ENCODE data around the gene C6orf58. TPM values are rescaled to one million over a fixed set of nuclear protein-coding genes. Genes with fewer than 3 reads are reported as not detected.
"Not testable (repeated sequence)": the region's sequence is repeated elsewhere in the genome, so short reads cannot be mapped to it uniquely, and the experiment has no call there.

C6orf58 gene
- total and polyA plus RNA-seq, 9 donors, result 0.74 TPM; not detected in 8

DNA sequence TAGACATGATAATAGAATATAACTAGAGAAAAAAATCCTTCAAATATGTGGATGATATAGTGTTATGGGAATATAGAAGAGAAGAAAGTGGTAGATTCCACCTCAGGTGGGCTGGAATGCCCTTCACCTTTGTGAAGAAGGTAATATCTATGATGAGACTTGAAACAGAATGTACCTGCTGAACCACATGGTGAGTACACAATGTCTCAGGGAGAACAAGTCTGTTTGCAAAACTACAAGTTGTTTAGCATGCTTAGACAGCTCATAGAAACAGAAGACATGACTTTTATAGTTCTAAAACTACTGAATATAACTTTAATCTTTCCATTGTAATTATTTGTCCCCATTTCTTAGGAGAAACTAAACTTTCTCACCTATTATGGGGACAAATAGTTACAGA lies 12.2 kb downstream of the C6orf58 start:
- DNase-seq, result no peak
- intact Hi-C loops (cut with DNase I), result no loop called here
- Histone ChIP-seq H3K4me3 (no peak overlapping the region), H3K27ac (no peak overlapping the region), H3K4me1 (ENCODE audit: insufficient read depth) (no peaks in the 10 kb centered on the region), H3K9me3 (no peaks in the 10 kb centered on the region), H3K36me3 (no peaks in the 10 kb centered on the region), H3K27me3 (no peaks in the 10 kb centered on the region)
- TF ChIP-seq EP300 (IDR thresholded peaks at IDR 0.05) (no peak), POLR2A (IDR thresholded peaks at IDR 0.05) (no peak)
- TF ChIP-seq, protein P1, sequence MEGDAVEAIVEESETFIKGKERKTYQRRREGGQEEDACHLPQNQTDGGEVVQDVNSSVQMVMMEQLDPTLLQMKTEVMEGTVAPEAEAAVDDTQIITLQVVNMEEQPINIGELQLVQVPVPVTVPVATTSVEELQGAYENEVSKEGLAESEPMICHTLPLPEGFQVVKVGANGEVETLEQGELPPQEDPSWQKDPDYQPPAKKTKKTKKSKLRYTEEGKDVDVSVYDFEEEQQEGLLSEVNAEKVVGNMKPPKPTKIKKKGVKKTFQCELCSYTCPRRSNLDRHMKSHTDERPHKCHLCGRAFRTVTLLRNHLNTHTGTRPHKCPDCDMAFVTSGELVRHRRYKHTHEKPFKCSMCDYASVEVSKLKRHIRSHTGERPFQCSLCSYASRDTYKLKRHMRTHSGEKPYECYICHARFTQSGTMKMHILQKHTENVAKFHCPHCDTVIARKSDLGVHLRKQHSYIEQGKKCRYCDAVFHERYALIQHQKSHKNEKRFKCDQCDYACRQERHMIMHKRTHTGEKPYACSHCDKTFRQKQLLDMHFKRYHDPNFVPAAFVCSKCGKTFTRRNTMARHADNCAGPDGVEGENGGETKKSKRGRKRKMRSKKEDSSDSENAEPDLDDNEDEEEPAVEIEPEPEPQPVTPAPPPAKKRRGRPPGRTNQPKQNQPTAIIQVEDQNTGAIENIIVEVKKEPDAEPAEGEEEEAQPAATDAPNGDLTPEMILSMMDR (IDR thresholded peaks at IDR 0.05), result no peak

DNA sequence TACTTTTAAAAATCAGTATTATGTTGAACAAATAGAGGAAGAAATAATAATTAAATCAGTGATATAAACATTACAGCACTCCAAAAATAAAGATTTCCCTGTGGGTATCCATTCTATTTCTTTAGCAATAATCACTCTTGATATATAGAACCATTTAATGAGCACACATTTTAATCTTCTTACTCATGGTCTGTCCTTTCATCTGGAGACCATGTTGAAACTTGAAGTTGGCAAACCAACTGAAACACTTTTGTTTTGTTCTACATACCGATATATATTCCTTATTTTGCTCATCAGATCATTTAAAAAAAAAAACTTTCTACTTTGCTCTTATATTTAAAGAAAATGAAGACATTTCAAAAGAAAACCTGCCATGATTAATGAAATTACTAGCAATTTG lies 13.4 kb downstream of the C6orf58 start:
- intact Hi-C loops (cut with DNase I), result no loop called here
- 65 to 78% (median 77%) methylated on average over 1 of the region's 1 CpG for WGBS, 3 donors
- no peaks in the 10 kb centered on the region for H3K27me3 ChIP-seq
- H3K36me3 ChIP-seq, result no peaks in the 10 kb centered on the region
- no peaks in the 10 kb centered on the region for H3K4me1 ChIP-seq (ENCODE audit: insufficient read depth)
- H3K9me3 ChIP-seq, result no peaks in the 10 kb centered on the region
- H3K27ac ChIP-seq, result no peak overlapping the region
- H3K4me3 ChIP-seq, result no peak overlapping the region
- no peak for TF ChIP-seq EP300 (IDR thresholded peaks at IDR 0.05)
- TF ChIP-seq, protein P1 (IDR thresholded peaks at IDR 0.05), result no peak
- TF ChIP-seq POLR2A (IDR thresholded peaks at IDR 0.05), result no peak
- DNase-seq, result no peak

DNA sequence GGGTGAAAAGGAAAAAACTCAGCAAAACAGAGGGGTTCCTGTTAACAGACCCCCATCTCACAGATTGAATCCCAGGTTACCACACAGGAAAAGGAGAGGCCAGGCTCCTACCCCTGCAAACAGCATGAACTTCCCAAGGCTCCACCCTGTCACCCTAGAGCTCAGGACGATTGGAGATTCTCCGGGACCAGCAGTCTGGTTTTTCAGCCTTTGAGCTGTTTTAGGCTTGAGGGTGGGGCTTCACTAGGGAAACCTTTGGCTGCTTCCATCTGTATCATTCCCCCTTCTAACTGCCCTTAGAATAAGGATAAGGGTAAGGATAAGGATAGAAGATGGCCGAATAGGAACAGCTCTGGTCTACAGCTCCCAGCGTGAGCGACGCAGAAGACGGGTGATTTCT lies 16.0 kb downstream of the C6orf58 start:
- Histone ChIP-seq H3K27ac (no peak overlapping the region), H3K4me1 (ENCODE audit: insufficient read depth) (no peaks in the 10 kb centered on the region), H3K36me3 (no peaks in the 10 kb centered on the region), H3K4me3 (no peak overlapping the region), H3K27me3 (no peaks in the 10 kb centered on the region), H3K9me3 (no peaks in the 10 kb centered on the region)
- 92 to 96% (median 93%) methylated on average over 7 of the region's 7 CpGs for WGBS, 3 donors
- intact Hi-C loops (cut with DNase I), result no loop called here
- TF ChIP-seq POLR2A (IDR thresholded peaks at IDR 0.05), result no peak
- TF ChIP-seq, protein P1 (IDR thresholded peaks at IDR 0.05), result no peak
- TF ChIP-seq EP300 (IDR thresholded peaks at IDR 0.05), result no peak
- no peak for DNase-seq

DNA sequence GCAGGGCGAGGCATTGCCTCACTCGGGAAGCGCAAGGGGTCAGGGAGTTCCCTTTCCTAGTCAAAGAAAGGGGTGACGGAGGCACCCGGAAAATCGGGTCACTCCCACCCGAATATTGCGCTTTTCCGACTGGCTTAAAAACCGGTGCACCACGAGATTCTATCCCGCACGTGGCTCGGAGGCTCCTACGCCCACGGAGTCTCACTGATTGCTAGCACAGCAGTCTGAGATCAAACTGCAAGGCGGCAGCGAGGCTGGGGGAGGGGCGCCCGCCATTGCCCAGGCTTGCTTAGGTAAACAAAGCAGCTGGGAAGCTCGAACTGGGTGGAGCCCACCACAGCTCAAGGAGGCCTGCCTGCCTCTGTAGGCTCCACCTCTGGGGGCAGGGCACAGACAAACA lies 16.5 kb downstream of the C6orf58 start:
- H3K4me1 ChIP-seq (ENCODE audit: insufficient read depth); H3K27ac ChIP-seq; intact Hi-C loops (cut with DNase I); H3K36me3 ChIP-seq; H3K4me3 ChIP-seq; H3K27me3 ChIP-seq; H3K9me3 ChIP-seq; DNase-seq: not testable (repeated sequence)
- WGBS, 3 donors, result 84 to 85% (median 85%) methylated on average over 17 to 20 of the region's 21 CpGs

DNA sequence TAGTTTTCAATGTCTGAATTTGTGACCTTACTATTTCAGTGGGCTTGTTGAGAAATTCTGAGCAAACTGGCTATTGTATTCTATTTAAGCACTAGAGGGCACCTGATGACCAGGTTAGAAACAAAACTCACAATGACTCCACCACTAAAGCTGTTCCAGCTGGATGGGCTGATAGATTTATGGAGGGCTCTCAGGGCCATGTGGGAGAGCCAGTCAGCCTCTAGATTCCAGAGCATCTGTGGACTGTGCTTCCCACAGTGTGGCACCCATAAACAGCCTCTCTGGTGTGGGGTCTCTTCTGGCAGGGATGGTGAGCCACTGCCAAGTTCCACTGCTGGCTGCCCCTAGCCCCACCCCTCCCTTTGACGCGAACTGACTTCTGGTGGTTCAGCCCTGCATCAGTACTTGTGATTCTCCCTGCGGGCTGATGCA lies 29.2 kb downstream of the C6orf58 start:
- TF ChIP-seq, protein P1 (IDR thresholded peaks at IDR 0.05), result peak in 1 of 3 donors; percentile 18
- TF ChIP-seq EP300 (IDR thresholded peaks at IDR 0.05), result no peak
- TF ChIP-seq POLR2A (IDR thresholded peaks at IDR 0.05), result no peak
- no peaks in the 10 kb centered on the region for H3K27me3 ChIP-seq
- intact Hi-C loops (cut with DNase I), result no loop called here
- 20 to 26% (median 25%) methylated on average over 2 to 3 of the region's 3 CpGs for WGBS, 3 donors
- H3K4me3 ChIP-seq, result no peak overlapping the region
- H3K36me3 ChIP-seq, result no peaks in the 10 kb centered on the region
- DNase-seq, result peak in 3 of 5 donors; percentile 15 to 28 (median 16)
- H3K9me3 ChIP-seq, result no peaks in the 10 kb centered on the region
- no peak overlapping the region for H3K27ac ChIP-seq
- no peaks in the 10 kb centered on the region for H3K4me1 ChIP-seq (ENCODE audit: insufficient read depth)

Data from ovary (tissue), 9 donors.